HG03175 (cell line): ENCODE data around the gene MDK.

ENCODE experiments used
- ATAC-seq: cut with Tn5 transposase; IDR thresholded peaks from one replicate; pipeline ENCODE4 v1.9.1; 2021; ENCODE audit warnings: mild to moderate bottlenecking, moderate library complexity; ENCODE audit not compliant: unreplicated experiment

The MDK gene

GRCh38 chr11:46393231-46393616, 11.8 kb downstream of the MDK start:
- no peak for ATAC-seq

- no peak for ATAC-seq
Measured at GRCh38 chr11:46393759-46394158, 12.3 kb downstream of the MDK start.

GRCh38 chr11:46397526-46397925, 16.1 kb downstream of the MDK start:
- ATAC-seq: no peak

GRCh38 chr11:46402957-46403902, 21.8 kb downstream of the MDK start:
- ATAC-seq: no peak

GRCh38 chr11:46404476-46405017, 23.1 kb downstream of the MDK start:
- no peak for ATAC-seq

- no peak for ATAC-seq
Measured at GRCh38 chr11:46407635-46408034, 26.2 kb downstream of the MDK start.

- ATAC-seq: no peak
Measured at GRCh38 chr11:46408407-46408986, 27.0 kb downstream of the MDK start.

GRCh38 chr11:46410021-46410420, 28.6 kb downstream of the MDK start:
- no peak for ATAC-seq

- ATAC-seq: no peak
Measured at GRCh38 chr11:46413760-46414465, 32.4 kb downstream of the MDK start.

- ATAC-seq: no peak
Measured at GRCh38 chr11:46414466-46414796, 33.0 kb downstream of the MDK start.

- ATAC-seq: no peak
Measured at GRCh38 chr11:46414879-46415278, 33.4 kb downstream of the MDK start.

GRCh38 chr11:46417711-46418110, 36.2 kb downstream of the MDK start:
- ATAC-seq: no peak

- no peak for ATAC-seq
Measured at GRCh38 chr11:46418751-46419150, 37.3 kb downstream of the MDK start.

GRCh38 chr11:46420513-46420912, 39.0 kb downstream of the MDK start:
- ATAC-seq: no peak

GRCh38 chr11:46421257-46421880, 39.9 kb downstream of the MDK start:
- ATAC-seq: no peak

- ATAC-seq: no peak
Measured at GRCh38 chr11:46422588-46422987, 41.1 kb downstream of the MDK start.

- ATAC-seq: no peak
Measured at GRCh38 chr11:46426233-46426991, 44.9 kb downstream of the MDK start.

- ATAC-seq: no peak
Measured at GRCh38 chr11:46427364-46427763, 45.9 kb downstream of the MDK start.

- no peak for ATAC-seq
Measured at GRCh38 chr11:46429717-46430116, 48.2 kb downstream of the MDK start.

GRCh38 chr11:46431211-46431610, 49.7 kb downstream of the MDK start:
- ATAC-seq: no peak
